ENCODE results near the gene MINK1.

Gene MINK1

DNA sequence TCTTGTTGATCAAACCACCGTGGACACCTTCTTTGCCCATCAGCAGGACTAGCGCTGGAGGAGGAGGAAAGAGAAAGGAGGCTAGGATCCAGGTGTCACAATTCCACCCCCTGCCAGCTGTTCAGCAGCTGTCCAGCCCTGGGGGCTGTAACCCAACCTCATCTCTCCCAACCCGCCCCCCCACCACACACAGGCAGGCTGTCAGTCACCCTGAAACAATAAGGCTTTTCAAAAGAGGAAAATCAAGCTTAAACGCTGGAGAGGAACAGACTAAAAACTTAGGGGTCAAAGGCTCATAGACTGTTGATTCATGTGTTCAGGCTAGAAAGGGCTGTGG, 112.8 kb downstream of the MINK1 start:
- H3K4me3 ChIP-seq (ENCODE audit: low read depth, low read length) = peak overlapping the region; percentile 95
- DNase-seq (ENCODE audit: low read depth) = no peak
- TF ChIP-seq MYC (IDR thresholded peaks at IDR 0.05; ENCODE audit: low read depth, low read length) = no peak
- no peak for TF ChIP-seq MAX (IDR thresholded peaks at IDR 0.05; ENCODE audit: low read depth, low read length)
- TF ChIP-seq CTCF (IDR thresholded peaks at IDR 0.05; ENCODE audit: low read depth, low read length) = no peak
- TF ChIP-seq POLR2A (IDR thresholded peaks at IDR 0.05; ENCODE audit: extremely low read depth, insufficient read length) = no peak

DNA sequence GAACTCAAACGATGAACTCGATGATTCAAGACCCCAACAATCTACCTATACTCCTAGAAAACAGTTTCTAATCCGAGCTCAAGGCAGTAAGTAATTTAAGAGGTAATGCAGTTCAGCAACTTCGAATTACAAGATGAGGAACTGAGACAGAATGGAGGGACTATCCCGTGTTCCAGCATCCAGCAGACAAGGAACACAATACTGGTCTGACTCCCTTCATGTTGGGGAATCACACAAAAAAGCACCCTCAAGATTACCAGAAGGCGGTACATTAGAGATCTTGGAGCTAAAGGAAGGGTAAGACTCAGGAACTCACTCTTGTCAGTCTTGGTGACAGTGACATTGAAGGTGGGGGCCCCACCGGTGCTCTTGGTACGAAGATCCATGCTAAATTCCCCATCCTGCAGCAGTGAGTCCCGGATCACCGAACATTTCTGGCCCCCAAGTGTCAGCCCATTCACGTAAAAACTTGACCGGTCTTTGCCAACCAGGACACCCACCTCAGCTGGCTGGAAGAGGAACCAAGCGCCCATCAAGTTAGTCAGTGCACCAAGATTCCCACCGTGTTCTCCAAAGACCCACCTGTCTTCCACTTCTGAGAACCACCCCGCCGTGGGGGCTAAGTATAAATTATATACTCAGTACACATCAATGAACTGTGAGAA, 113.3 kb downstream of the MINK1 start:
- peak overlapping the region; percentile 95 for H3K4me3 ChIP-seq (ENCODE audit: low read depth, low read length)
- TF ChIP-seq MAX (IDR thresholded peaks at IDR 0.05; ENCODE audit: low read depth, low read length) = no peak
- no peak for TF ChIP-seq POLR2A (IDR thresholded peaks at IDR 0.05; ENCODE audit: extremely low read depth, insufficient read length)
- no peak for TF ChIP-seq MYC (IDR thresholded peaks at IDR 0.05; ENCODE audit: low read depth, low read length)
- TF ChIP-seq CTCF (IDR thresholded peaks at IDR 0.05; ENCODE audit: low read depth, low read length) = no peak
- peak; percentile 21 for DNase-seq (ENCODE audit: low read depth)

DNA sequence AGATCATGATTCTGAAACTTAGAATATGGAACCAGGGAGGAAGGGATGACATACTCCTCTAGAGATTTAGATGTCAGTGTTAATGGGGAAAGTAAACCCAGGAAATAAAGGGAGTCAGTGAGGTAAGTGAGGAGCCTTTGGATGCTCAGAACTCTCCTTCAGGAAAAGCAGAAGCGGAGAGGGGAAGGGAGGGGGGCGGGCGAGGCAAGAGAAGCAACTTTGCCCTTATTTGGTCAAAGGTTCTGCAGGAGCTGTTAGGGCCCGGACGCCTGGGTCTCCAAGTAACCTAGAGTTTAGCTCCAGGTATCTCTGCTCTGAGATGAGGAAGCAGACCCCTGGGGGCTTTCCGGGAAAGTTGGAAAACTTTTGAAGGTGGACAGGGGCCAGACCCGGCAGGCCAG, 113.9 kb downstream of the MINK1 start:
- peak; percentile 56 for DNase-seq (ENCODE audit: low read depth)
- TF ChIP-seq CTCF (IDR thresholded peaks at IDR 0.05; ENCODE audit: low read depth, low read length) (no peak), MAX (IDR thresholded peaks at IDR 0.05; ENCODE audit: low read depth, low read length) (no peak), POLR2A (IDR thresholded peaks at IDR 0.05; ENCODE audit: extremely low read depth, insufficient read length) (no peak), MYC (IDR thresholded peaks at IDR 0.05; ENCODE audit: low read depth, low read length) (no peak)
- H3K4me3 ChIP-seq (ENCODE audit: low read depth, low read length) = peak overlapping the region; percentile 95

All from NB4 (cell line).